ENCODE data around the gene TREM1. TPM values are rescaled to one million over a fixed set of nuclear protein-coding genes. Genes with fewer than 3 reads are reported as not detected.

The TREM1 gene
- total RNA-seq, 2 experiments from 2014 or later: not detected

GRCh38 chr6:41318261-41318653 lies 31.8 kb upstream of the TREM1 start:
- H3K4me1 Mint-ChIP-seq (ENCODE audit: low read depth): peaks cover 10% of the 10 kb centered on the region
- ChIA-PET CTCF (interaction anchor here (0.6 to 8.1 kb wide), 13 partner anchors 11 to 794 kb away, joined by 3 to 106 read pairs (median 4); partner anchors contain the start of gene NCR2), POLR2A (interaction anchor here (1.0 to 4.9 kb wide), 2 partner anchors 11 to 16 kb away, joined by 5 to 34 read pairs; no protein-coding TSS in a partner anchor)
- TF ChIP-seq, protein P1, sequence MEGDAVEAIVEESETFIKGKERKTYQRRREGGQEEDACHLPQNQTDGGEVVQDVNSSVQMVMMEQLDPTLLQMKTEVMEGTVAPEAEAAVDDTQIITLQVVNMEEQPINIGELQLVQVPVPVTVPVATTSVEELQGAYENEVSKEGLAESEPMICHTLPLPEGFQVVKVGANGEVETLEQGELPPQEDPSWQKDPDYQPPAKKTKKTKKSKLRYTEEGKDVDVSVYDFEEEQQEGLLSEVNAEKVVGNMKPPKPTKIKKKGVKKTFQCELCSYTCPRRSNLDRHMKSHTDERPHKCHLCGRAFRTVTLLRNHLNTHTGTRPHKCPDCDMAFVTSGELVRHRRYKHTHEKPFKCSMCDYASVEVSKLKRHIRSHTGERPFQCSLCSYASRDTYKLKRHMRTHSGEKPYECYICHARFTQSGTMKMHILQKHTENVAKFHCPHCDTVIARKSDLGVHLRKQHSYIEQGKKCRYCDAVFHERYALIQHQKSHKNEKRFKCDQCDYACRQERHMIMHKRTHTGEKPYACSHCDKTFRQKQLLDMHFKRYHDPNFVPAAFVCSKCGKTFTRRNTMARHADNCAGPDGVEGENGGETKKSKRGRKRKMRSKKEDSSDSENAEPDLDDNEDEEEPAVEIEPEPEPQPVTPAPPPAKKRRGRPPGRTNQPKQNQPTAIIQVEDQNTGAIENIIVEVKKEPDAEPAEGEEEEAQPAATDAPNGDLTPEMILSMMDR (IDR thresholded peaks at IDR 0.05): no peak
- intact Hi-C loops (cut with micrococcal nuclease): no loop called here
- ATAC-seq: no peak
- H3K9me3 Mint-ChIP-seq: no peaks in the 10 kb centered on the region
- H3K27me3 Mint-ChIP-seq: peaks cover 14% of the 10 kb centered on the region
- no peaks in the 10 kb centered on the region for H3K36me3 Mint-ChIP-seq (ENCODE audit: low read depth)
- DNase-seq: no peak
- peak overlapping the region; percentile 52 for H3K4me3 Mint-ChIP-seq
- H3K27ac Mint-ChIP-seq: no peak overlapping the region

- TF ChIP-seq, protein P1 (IDR thresholded peaks at IDR 0.05): no peak
- intact Hi-C loops (cut with micrococcal nuclease): no loop called here
- ChIA-PET CTCF (interaction anchor here (0.9 to 1.9 kb wide), 3 partner anchors 10 to 52 kb away, joined by 3 to 13 read pairs (median 7); no protein-coding TSS in a partner anchor), POLR2A (no interaction called here)
- DNase-seq: no peak
- Mint-ChIP-seq H3K36me3 (ENCODE audit: low read depth) (no peaks in the 10 kb centered on the region), H3K4me3 (no peak overlapping the region), H3K4me1 (ENCODE audit: low read depth) (peaks cover 10% of the 10 kb centered on the region), H3K27me3 (peaks cover 14% of the 10 kb centered on the region), H3K9me3 (no peaks in the 10 kb centered on the region), H3K27ac (no peak overlapping the region)
- no peak for ATAC-seq
These were observed 29.6 kb upstream of the TREM1 start for GRCh38 chr6:41315943-41316620.

DNA sequence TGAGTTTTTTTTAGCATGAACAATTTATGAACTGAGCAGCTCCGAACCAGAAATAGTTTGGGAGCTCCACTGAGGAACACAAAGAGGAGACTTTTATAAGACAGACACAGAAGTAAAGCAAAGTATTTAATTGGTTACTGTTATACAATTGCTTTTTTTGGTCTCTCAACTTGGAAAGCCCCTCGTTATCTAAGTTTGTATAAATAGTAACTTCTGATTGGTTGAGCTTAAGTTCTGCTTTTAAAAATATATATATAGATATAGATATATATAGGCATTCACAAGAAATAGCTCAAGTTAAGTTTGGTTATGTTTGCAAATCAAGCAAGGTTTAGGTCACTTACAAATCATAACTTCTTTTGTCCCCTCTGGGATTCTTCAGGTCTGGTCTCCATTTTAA lies 28.7 kb upstream of the TREM1 start:
- Mint-ChIP-seq H3K27ac (no peak overlapping the region), H3K36me3 (ENCODE audit: low read depth) (no peaks in the 10 kb centered on the region), H3K4me3 (no peak overlapping the region), H3K9me3 (no peaks in the 10 kb centered on the region), H3K27me3 (peaks cover 14% of the 10 kb centered on the region), H3K4me1 (ENCODE audit: low read depth) (peaks cover 10% of the 10 kb centered on the region)
- CTCF ChIA-PET: interaction anchor here (0.9 to 1.9 kb wide), 5 partner anchors 9 to 54 kb away, joined by 3 to 13 read pairs (median 4); no protein-coding TSS in a partner anchor
- intact Hi-C loops (cut with micrococcal nuclease): no loop called here
- POLR2A ChIA-PET: no interaction called here
- ATAC-seq: no peak
- no peak for DNase-seq
- TF ChIP-seq, protein P1 (IDR thresholded peaks at IDR 0.05): no peak

- H3K27ac Mint-ChIP-seq: no peak overlapping the region
- no peaks in the 10 kb centered on the region for H3K36me3 Mint-ChIP-seq (ENCODE audit: low read depth)
- intact Hi-C loops (cut with micrococcal nuclease): no loop called here
- H3K4me3 Mint-ChIP-seq: no peak overlapping the region
- peaks cover 9% of the 10 kb centered on the region for H3K27me3 Mint-ChIP-seq
- peaks cover 6% of the 10 kb centered on the region for H3K9me3 Mint-ChIP-seq
- DNase-seq (peak; percentile 70), ATAC-seq (no peak)
- TF ChIP-seq, protein P1 (IDR thresholded peaks at IDR 0.05): peak; percentile 77
- ChIA-PET CTCF (interaction anchor here (0.6 to 8.9 kb wide), 41 partner anchors 8 to 409 kb away, joined by 3 to 99 read pairs (median 4); partner anchors contain the start of genes TREM1 and TREML2), POLR2A (no interaction called here)
- H3K4me1 Mint-ChIP-seq (ENCODE audit: low read depth): peaks cover 13% of the 10 kb centered on the region
These were observed 19.8 kb upstream of the TREM1 start for GRCh38 chr6:41306187-41306854.

DNA sequence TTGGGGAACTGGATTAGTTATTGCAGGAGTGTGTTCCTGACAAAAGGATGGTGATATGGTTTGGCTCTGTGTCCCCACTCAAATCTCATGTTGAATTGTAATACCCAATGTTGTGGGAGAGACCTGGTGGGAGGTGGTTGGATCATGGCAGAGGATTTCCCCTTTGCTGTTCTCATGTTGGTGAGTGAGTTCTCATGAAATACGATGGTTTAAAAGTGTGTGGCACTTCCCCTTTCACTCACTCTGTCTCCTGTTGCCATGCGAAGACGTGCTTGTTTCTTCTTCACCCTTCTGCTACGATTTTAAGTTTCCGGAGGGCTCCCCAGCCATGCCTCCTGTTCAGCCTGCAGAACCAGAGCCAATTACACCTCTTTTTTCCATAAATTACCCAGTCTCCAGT lies 16.2 kb upstream of the TREM1 start:
- CTCF ChIA-PET: no interaction called here
- TF ChIP-seq, protein P1 (IDR thresholded peaks at IDR 0.05): no peak
- Mint-ChIP-seq H3K27ac (no peak overlapping the region), H3K9me3 (peaks cover 17% of the 10 kb centered on the region), H3K36me3 (ENCODE audit: low read depth) (no peaks in the 10 kb centered on the region), H3K4me3 (no peak overlapping the region), H3K27me3 (peaks cover 8% of the 10 kb centered on the region), H3K4me1 (ENCODE audit: low read depth) (peaks cover 40% of the 10 kb centered on the region)
- intact Hi-C loops (cut with micrococcal nuclease): no loop called here
- POLR2A ChIA-PET: no interaction called here
- DNase-seq: no peak
- ATAC-seq: no peak

Data from activated CD8-positive, alpha-beta T cell treated with anti-CD3 and anti-CD28 coated beads for 36 hours (primary cell).